ENCODE data around the gene MZT2B. TPM values are rescaled to one million over a fixed set of nuclear protein-coding genes. Genes with fewer than 3 reads are reported as not detected.
"Not testable (repeated sequence)": the region's sequence is repeated elsewhere in the genome, so short reads cannot be mapped to it uniquely, and the experiment has no call there.

The MZT2B gene
- total and polyA plus RNA-seq, 9 of the 15 experiments (the other 6 are each of a cell fraction or from before 2014, with no cell fraction given): 5.1 to 435 (median 102) TPM

DNA sequence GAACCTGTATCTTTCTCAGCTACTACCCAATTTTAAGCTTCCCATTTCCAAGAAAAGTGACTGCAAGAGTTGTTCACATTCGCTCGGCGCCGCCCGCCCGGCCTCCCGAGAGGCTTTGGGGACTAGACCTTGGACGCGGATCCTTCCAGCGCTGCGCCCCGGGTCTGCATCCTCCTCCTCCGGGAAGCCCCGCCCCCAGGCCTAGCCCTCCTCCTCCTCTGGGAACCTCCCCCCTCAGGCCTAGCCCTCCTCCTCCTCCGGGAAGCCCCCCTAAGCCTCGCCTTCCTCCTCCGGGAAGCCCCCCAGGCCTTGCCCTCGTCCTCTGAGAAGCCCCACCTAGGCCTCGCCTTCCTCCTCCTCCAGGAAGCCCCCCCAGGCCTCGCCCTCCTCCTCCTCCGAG, 45.9 kb downstream of the MZT2B start:
- intact Hi-C loops (cut with micrococcal nuclease); POLR2A ChIA-PET; H3K9me1 ChIP-seq (ENCODE audit: control insufficient read depth, insufficient read depth, low read length); H3K36me3 ChIP-seq (ENCODE audit: control insufficient read depth, insufficient read depth, low read length); CTCF ChIA-PET (ENCODE audit: low intra/inter-chr PET ratio); H3K27me3 ChIP-seq (ENCODE audit: control insufficient read depth in 2 of 2, insufficient read depth in 2 of 2, low read length in 2 of 2); H3K79me2 ChIP-seq (ENCODE audit: control insufficient read depth, insufficient read depth, low read length); H3K27ac ChIP-seq (ENCODE audit: extremely low read depth, low read depth, low read length); H3K9ac ChIP-seq (ENCODE audit: insufficient read depth in 1 of 2, low read depth in 2 of 2, low read length in 2 of 2); in situ Hi-C loops (cut with MboI); H3K4me3 ChIP-seq; FAIRE-seq; H3K9me3 ChIP-seq (replicated peaks; ENCODE audit: control insufficient read depth, insufficient read depth, low read depth, low read length); BruUV-seq (replicated peaks); H3K4me2 ChIP-seq (ENCODE audit: insufficient read depth, low read length); H4K20me1 ChIP-seq (replicated peaks; ENCODE audit: control insufficient read depth, insufficient read depth, low read length): not testable (repeated sequence)
- Histone ChIP-seq H3K4me1 (replicated peaks in 1 of 2; ENCODE audit: control insufficient read depth in 2 of 2, insufficient read depth in 2 of 2, low read length in 2 of 2) (peaks cover 0 to 35% of the 10 kb centered on the region in 2 experiments; a peak in 2 of 5 replicates), H2AFZ (ENCODE audit: low read depth, low read length) (peak overlapping the region; percentile 16; the same call in 1 of the 2 replicates)
- ATAC-seq: peak; percentile 55
- DNase-seq (ENCODE audit: extremely low read depth in 1 of 4, low spot score in 3 of 4): peak; percentile 19 to 52 (median 22)
- peak; percentile 94 for TF ChIP-seq ZFP36 (IDR thresholded peaks at IDR 0.05; ENCODE audit: low read depth, low read length, partially characterized antibody)
- TF ChIP-seq, protein P1, sequence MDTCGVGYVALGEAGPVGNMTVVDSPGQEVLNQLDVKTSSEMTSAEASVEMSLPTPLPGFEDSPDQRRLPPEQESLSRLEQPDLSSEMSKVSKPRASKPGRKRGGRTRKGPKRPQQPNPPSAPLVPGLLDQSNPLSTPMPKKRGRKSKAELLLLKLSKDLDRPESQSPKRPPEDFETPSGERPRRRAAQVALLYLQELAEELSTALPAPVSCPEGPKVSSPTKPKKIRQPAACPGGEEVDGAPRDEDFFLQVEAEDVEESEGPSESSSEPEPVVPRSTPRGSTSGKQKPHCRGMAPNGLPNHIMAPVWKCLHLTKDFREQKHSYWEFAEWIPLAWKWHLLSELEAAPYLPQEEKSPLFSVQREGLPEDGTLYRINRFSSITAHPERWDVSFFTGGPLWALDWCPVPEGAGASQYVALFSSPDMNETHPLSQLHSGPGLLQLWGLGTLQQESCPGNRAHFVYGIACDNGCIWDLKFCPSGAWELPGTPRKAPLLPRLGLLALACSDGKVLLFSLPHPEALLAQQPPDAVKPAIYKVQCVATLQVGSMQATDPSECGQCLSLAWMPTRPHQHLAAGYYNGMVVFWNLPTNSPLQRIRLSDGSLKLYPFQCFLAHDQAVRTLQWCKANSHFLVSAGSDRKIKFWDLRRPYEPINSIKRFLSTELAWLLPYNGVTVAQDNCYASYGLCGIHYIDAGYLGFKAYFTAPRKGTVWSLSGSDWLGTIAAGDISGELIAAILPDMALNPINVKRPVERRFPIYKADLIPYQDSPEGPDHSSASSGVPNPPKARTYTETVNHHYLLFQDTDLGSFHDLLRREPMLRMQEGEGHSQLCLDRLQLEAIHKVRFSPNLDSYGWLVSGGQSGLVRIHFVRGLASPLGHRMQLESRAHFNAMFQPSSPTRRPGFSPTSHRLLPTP (IDR thresholded peaks at IDR 0.05; ENCODE audit: borderline replicate concordance, extremely low read depth, insufficient read length): peak; percentile 9
- WGBS (ENCODE audit: insufficient coverage, low coverage, missing lambda C conversion rate): 2% methylated on average over 12 of the region's 21 CpGs

Measured in K562 (cell line).